GM12801 (cell line): ENCODE data around the gene CREB1.

Experiments
- CTCF ChIP-seq: IDR thresholded peaks from one replicate; pipeline ENCODE4 v1.5.1; 2011; ENCODE audit warnings: control low read depth; ENCODE audit not compliant: insufficient read length; ENCODE audit errors: extremely low read depth

The CREB1 gene

GRCh38 chr2:207497596-207497995, 32.2 kb upstream of the CREB1 start:
- TF ChIP-seq CTCF = no peak

GRCh38 chr2:207498427-207498826, 31.3 kb upstream of the CREB1 start:
- TF ChIP-seq CTCF = no peak

- TF ChIP-seq CTCF = no peak
These were observed 30.6 kb upstream of the CREB1 start for GRCh38 chr2:207499114-207499513.

- TF ChIP-seq CTCF = no peak
These were observed 27.8 kb upstream of the CREB1 start for GRCh38 chr2:207501802-207502576.

GRCh38 chr2:207502577-207503198, 27.1 kb upstream of the CREB1 start:
- no peak for TF ChIP-seq CTCF

- TF ChIP-seq CTCF = no peak
These were observed 26.5 kb upstream of the CREB1 start for GRCh38 chr2:207503234-207503633.

GRCh38 chr2:207504513-207505170, 25.1 kb upstream of the CREB1 start:
- TF ChIP-seq CTCF = no peak
